Activated T-helper 2 cell treated with anti-CD3 and anti-CD28 coated beads, Interferon-gamma antibody, Interleukin-2, Interleukin-4, amounts not matched to agents 10 μg/mL and 5 μg/mL and 100 μg/mL, durations not matched to agents 14 hours and 24 hours and 36 hours (primary cell): ENCODE measurements around the gene CTBP2. TPM values are rescaled to one million over a fixed set of nuclear protein-coding genes. Genes with fewer than 3 reads are reported as not detected.

ENCODE experiments used
- DNase-seq: peaks from one replicate; pipeline ENCODE4 v3.0.0; 2021; ENCODE audit warnings: low spot score
- H3K27ac Mint-ChIP-seq: one replicate; pipeline ENCODE4 v1.8.0; 2021; ENCODE audit warnings: mixed read lengths
- H3K27me3 Mint-ChIP-seq: one replicate; pipeline ENCODE4 v1.8.0; 2021; ENCODE audit warnings: low read depth, mixed read lengths
- H3K36me3 Mint-ChIP-seq: one replicate; pipeline ENCODE4 v1.8.0; 2021; ENCODE audit warnings: low read depth, mixed read lengths
- H3K4me1 Mint-ChIP-seq: one replicate; pipeline ENCODE4 v1.8.0; 2021; ENCODE audit warnings: low read depth, mixed read lengths
- H3K4me3 Mint-ChIP-seq: one replicate; pipeline ENCODE4 v1.8.0; 2021; ENCODE audit warnings: low read depth, mild to moderate bottlenecking, moderate library complexity, mixed read lengths
- H3K9me3 Mint-ChIP-seq: one replicate; pipeline ENCODE4 v1.8.0; 2021; ENCODE audit warnings: mixed read lengths
- intact Hi-C: fragments of 100-400 bp; cut with micrococcal nuclease; formaldehyde crosslinking; loops from one replicate; pipeline ENCODE4 v1.15.1; 2023
- total RNA-seq: library from RNA; stranded (reverse); gene quantifications from 2 replicates; pipeline ENCODE4 v1.2.3, GENCODE V29; 2022

The CTBP2 gene
- total RNA-seq, 1 donor from 2014 or later, result 0.48 TPM

DNA sequence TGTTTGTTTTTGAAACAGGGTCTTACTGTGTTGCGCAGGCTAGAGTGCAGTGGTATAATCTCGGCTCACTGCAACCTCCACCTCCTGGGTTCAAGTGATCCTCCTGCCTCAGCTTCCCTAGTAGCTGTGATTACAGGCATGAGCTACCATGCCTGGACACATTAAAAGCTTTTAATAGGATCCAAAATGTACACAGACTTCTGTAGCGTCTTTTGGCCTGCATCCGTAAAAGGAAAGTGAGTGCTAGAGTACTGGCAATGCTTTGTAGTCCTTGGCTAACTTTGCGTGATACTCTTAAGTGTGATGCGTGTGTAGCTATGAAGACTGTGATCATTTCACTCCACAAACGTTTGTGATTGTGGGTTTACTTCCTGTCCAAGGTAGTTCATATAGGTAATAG lies 205.1 kb downstream of the CTBP2 start:
- Mint-ChIP-seq H3K36me3 (peaks cover 4% of the 10 kb centered on the region), H3K27ac (no peak overlapping the region), H3K4me1 (peaks cover 7% of the 10 kb centered on the region), H3K4me3 (no peak overlapping the region), H3K27me3 (no peaks in the 10 kb centered on the region), H3K9me3 (no peaks in the 10 kb centered on the region)
- intact Hi-C loops, result no loop called here
- DNase-seq, result no peak

- Mint-ChIP-seq H3K9me3 (no peaks in the 10 kb centered on the region), H3K27me3 (no peaks in the 10 kb centered on the region), H3K4me3 (no peak overlapping the region), H3K4me1 (peaks cover 3% of the 10 kb centered on the region), H3K36me3 (peaks cover 6% of the 10 kb centered on the region), H3K27ac (no peak overlapping the region)
- DNase-seq, result no peak
- intact Hi-C loops, result no loop called here
Observed at GRCh38 chr10:124953421-124953820, 206.9 kb downstream of the CTBP2 start.

DNA sequence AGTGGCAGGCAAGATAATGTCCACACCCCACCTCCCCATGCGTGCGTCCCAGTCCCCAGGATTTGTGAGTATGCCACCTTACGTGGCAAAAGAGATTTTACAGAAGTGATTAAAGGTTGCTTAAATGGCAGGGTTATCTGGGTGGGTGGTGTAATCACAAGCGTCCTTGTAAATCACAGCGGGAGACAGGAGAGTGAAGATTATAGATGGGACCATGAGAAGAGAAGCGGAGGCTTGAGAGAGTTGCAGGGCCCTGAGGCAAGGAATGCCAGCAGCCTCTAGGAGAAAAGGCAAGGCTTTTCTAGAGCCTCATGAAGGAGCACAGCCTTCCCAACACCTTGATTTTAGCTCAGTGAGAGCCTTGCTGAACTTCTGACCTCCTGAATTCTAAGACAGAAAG lies 208.2 kb downstream of the CTBP2 start:
- no peaks in the 10 kb centered on the region for H3K9me3 Mint-ChIP-seq
- no peaks in the 10 kb centered on the region for H3K27me3 Mint-ChIP-seq
- H3K4me1 Mint-ChIP-seq, result peaks cover 5% of the 10 kb centered on the region
- no peak overlapping the region for H3K27ac Mint-ChIP-seq
- H3K4me3 Mint-ChIP-seq, result no peak overlapping the region
- H3K36me3 Mint-ChIP-seq, result peaks cover 13% of the 10 kb centered on the region
- intact Hi-C loops, result no loop called here
- no peak for DNase-seq

- no peak for DNase-seq
- Mint-ChIP-seq H3K4me3 (no peak overlapping the region), H3K27ac (no peak overlapping the region), H3K36me3 (peaks cover 13% of the 10 kb centered on the region), H3K4me1 (peaks cover 5% of the 10 kb centered on the region), H3K27me3 (no peaks in the 10 kb centered on the region), H3K9me3 (no peaks in the 10 kb centered on the region)
- intact Hi-C loops, result no loop called here
Observed at GRCh38 chr10:124949543-124949942, 210.8 kb downstream of the CTBP2 start.

- H3K27ac Mint-ChIP-seq, result no peak overlapping the region
- peaks cover 24% of the 10 kb centered on the region for H3K36me3 Mint-ChIP-seq
- DNase-seq, result no peak
- H3K27me3 Mint-ChIP-seq, result no peaks in the 10 kb centered on the region
- no peak overlapping the region for H3K4me3 Mint-ChIP-seq
- intact Hi-C loops, result no loop called here
- no peaks in the 10 kb centered on the region for H3K9me3 Mint-ChIP-seq
- H3K4me1 Mint-ChIP-seq, result peaks cover 22% of the 10 kb centered on the region
Observed at GRCh38 chr10:124946945-124947344, 213.4 kb downstream of the CTBP2 start.

GRCh38 chr10:124944982-124945381 lies 215.4 kb downstream of the CTBP2 start:
- no peak overlapping the region for H3K27ac Mint-ChIP-seq
- intact Hi-C loops, result no loop called here
- no peaks in the 10 kb centered on the region for H3K27me3 Mint-ChIP-seq
- no peak for DNase-seq
- H3K36me3 Mint-ChIP-seq, result peaks cover 24% of the 10 kb centered on the region
- H3K4me1 Mint-ChIP-seq, result peaks cover 25% of the 10 kb centered on the region
- no peaks in the 10 kb centered on the region for H3K9me3 Mint-ChIP-seq
- H3K4me3 Mint-ChIP-seq, result no peak overlapping the region

DNA sequence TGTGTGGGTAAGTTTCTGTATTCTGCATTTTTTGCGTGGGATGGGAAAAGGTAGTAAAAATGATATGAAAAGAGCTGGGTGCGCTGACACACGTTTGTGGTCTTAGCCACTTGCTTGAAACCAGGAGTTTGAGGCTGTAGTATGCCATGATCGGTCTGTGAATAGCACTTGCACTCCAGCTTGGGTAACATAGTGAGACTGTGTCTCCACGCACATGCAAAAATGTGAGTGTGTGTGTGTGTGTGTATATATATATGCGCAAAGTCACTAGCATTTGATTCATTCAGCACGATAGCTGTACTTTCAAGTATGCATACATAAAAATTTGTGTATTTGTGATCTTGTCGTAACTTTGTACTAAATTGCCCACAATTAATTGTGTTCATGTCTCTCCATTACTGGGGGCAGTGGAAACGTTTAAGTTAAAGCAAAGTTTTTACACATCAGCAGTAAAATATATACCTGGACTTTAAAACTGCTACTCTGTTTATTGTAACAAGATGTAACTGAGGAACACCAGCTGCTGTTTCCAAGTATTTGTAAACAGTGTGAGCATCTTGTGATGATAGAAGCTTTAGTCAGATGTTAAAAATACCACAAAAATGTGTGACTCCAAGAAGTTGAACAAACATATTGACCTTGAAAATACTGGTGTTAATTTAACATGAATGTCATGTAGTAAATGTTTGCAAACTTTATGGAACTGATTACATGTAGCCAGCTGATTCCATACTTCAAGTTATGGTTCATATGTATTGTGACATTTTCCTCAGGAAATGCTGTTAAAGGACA lies 216.9 kb downstream of the CTBP2 start:
- Mint-ChIP-seq H3K4me3 (no peak overlapping the region), H3K27me3 (no peaks in the 10 kb centered on the region), H3K9me3 (no peaks in the 10 kb centered on the region), H3K36me3 (peaks cover 23% of the 10 kb centered on the region), H3K27ac (peak overlapping the region; percentile 24), H3K4me1 (peaks cover 25% of the 10 kb centered on the region)
- intact Hi-C loops, result no loop called here
- DNase-seq, result no peak

DNA sequence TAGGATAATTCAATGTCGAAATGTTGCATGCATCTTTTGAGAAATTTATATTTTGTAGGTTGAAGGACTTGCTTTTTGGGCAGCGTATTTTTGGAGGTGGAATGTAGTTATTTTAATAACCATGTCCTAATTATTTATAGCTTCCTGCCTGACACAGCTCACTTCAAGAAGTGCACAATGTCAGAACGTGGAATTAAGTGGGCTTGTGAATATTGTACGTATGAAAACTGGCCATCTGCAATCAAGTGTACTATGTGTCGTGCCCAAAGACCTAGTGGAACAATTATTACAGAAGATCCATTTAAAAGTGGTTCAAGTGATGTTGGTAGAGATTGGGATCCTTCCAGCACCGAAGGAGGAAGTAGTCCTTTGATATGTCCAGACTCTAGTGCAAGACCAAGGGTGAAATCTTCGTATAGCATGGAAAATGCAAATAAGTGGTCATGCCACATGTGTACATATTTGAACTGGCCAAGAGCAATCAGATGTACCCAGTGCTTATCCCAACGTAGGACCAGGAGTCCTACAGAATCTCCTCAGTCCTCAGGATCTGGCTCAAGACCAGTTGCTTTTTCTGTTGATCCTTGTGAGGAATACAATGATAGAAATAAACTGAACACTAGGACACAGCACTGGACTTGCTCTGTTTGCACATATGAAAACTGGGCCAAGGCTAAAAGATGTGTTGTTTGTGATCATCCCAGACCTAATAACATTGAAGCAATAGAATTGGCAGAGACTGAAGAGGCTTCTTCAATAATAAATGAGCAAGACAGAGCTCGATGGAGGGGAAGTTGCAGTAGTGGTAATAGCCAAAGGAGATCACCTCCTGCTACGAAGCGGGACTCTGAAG lies 217.8 kb downstream of the CTBP2 start:
- Mint-ChIP-seq H3K27me3 (no peaks in the 10 kb centered on the region), H3K4me1 (peaks cover 23% of the 10 kb centered on the region), H3K36me3 (peaks cover 16% of the 10 kb centered on the region), H3K27ac (no peak overlapping the region), H3K4me3 (no peak overlapping the region), H3K9me3 (no peaks in the 10 kb centered on the region)
- intact Hi-C loops, result no loop called here
- DNase-seq, result no peak

DNA sequence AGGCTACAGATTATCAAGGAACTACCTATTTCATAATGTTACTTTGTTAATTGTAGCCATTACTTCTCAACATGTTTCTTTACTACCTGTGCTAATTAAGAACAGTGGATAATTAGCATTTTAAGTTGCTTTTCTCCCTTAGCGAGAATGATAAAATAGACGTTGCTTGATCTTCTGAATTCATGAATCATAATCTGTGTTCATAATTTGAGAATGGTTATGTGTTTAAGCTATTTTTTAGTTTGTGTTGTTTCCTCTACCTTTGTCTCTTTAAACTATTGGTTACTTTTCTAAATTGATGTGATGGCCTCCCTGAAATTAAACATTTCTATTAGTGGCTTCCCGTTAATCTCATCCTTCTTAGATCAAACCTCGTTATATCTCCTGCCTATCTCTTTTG lies 218.5 kb downstream of the CTBP2 start, which contains the start of gene ZRANB1:
ZRANB1 (plus strand) TSS at position 301 of the 400 bp plus-strand sequence. CDS start 371 bp downstream, outside the sequence.
- intact Hi-C loops, result no loop called here
- Mint-ChIP-seq H3K27ac (no peak within 1 kb of the TSS), H3K36me3 (peaks cover 15% of the 10 kb centered on the region), H3K9me3 (no peaks in the 10 kb centered on the region), H3K27me3 (no peaks in the 10 kb centered on the region), H3K4me1 (peaks cover 22% of the 10 kb centered on the region), H3K4me3 (no peak within 1 kb of the TSS)
- DNase-seq, result no peak

DNA sequence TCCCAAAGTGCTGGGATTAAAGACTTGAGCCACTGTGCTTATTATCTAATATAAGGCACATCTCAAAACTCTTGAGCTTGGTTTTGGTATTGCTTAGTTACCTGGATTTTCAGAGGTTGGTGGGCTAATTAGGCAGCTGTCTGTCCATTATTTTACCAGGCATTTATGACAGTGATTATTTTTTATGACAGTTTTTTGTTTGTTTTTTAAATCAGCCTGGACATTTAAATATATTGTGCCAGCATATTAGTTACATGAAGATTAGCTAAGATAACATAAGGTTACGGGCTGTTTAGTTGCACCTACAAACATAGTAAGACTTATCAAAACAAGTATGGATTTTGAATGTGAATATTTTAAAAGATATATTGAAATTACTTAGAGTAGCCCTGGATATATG lies 221.1 kb downstream of the CTBP2 start:
- Mint-ChIP-seq H3K4me1 (peaks cover 31% of the 10 kb centered on the region), H3K4me3 (no peak overlapping the region), H3K27ac (no peak overlapping the region), H3K27me3 (no peaks in the 10 kb centered on the region), H3K9me3 (no peaks in the 10 kb centered on the region), H3K36me3 (peaks cover 18% of the 10 kb centered on the region)
- DNase-seq, result no peak
- intact Hi-C loops, result no loop called here

GRCh38 chr10:124936813-124937212 lies 223.6 kb downstream of the CTBP2 start:
- peaks cover 12% of the 10 kb centered on the region for H3K4me1 Mint-ChIP-seq
- H3K36me3 Mint-ChIP-seq, result peaks cover 8% of the 10 kb centered on the region
- H3K27me3 Mint-ChIP-seq, result no peaks in the 10 kb centered on the region
- no peak overlapping the region for H3K4me3 Mint-ChIP-seq
- intact Hi-C loops, result no loop called here
- H3K27ac Mint-ChIP-seq, result no peak overlapping the region
- H3K9me3 Mint-ChIP-seq, result peaks cover 2% of the 10 kb centered on the region
- no peak for DNase-seq

DNA sequence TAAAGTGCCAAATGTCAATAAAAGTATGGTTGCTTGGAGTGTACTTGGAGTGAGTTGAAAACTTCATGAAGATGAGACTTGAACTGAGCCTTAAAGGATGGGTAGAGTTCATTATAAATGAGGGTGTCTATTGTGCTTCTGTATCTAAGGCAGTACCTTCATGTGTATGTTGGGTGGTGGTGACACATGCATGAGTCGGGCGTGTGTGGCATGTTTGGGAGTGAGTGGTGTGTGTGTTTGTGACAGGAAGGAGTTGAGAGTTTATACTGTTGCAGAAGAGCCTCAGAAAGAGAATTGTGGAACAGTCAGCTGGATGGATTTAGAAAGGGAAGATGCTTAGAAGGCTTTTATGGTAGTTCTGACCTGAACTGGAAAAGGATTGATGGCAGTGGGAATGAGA lies 224.4 kb downstream of the CTBP2 start:
- no peak for DNase-seq
- intact Hi-C loops, result no loop called here
- Mint-ChIP-seq H3K27me3 (no peaks in the 10 kb centered on the region), H3K27ac (no peak overlapping the region), H3K4me1 (peaks cover 12% of the 10 kb centered on the region), H3K4me3 (no peak overlapping the region), H3K36me3 (peaks cover 10% of the 10 kb centered on the region), H3K9me3 (peaks cover 5% of the 10 kb centered on the region)
